Adrenal gland (tissue), 12 donors: ENCODE results near the gene KLK6. TPM values are rescaled to one million over a fixed set of nuclear protein-coding genes. Genes with fewer than 3 reads are reported as not detected.
"Not testable (repeated sequence)": the region's sequence is repeated elsewhere in the genome, so short reads cannot be mapped to it uniquely, and the experiment has no call there.

Experiments
- DNase-seq, 7 donors: peaks; one replicate each; pipeline ENCODE4 v3.0.0-alpha.2; 2019 to 2020
- H3K27ac ChIP-seq, 5 donors: fragments of 200-600 bp; sonication (generic) in 4 of 5; 1 replicate in 3 of 5; 2 replicates in 2 of 5; pipeline versions ENCODE4 v1.5.1 to v1.8.0; 2016 to 2020; ENCODE audit warnings: mild to moderate bottlenecking in 1 of 5
- H3K27me3 ChIP-seq: fragments of 200-600 bp; 2 replicates; pipeline ENCODE4 v1.8.0; 2021
- H3K36me3 ChIP-seq, 2 donors: fragments of 200-600 bp; replicated peaks in 1 of 2; 1 replicate in 1 of 2; 2 replicates in 1 of 2; pipeline versions ENCODE4 v1.5.1 to v1.8.0; 2018 to 2022
- H3K4me1 ChIP-seq, 2 donors: fragments of 200-600 bp; replicated peaks in 1 of 2; 1 replicate in 1 of 2; 2 replicates in 1 of 2; pipeline versions ENCODE4 v1.5.1 to v1.8.0; 2018 to 2021
- H3K4me3 ChIP-seq, 4 donors: fragments of 200-600 bp; sonication (generic) in 3 of 4; one replicate each; pipeline ENCODE4 v1.5.1; 2016 to 2018
- H3K9me3 ChIP-seq, 3 donors: fragments of 200-600 bp; sonication (generic) in 1 of 3; replicated peaks in 1 of 3; 1 replicate in 2 of 3; 2 replicates in 1 of 3; pipeline versions ENCODE4 v1.5.1 to v1.8.0; 2016 to 2021
- POLR2A ChIP-seq, 2 donors: fragments of 450-650 bp; IDR thresholded peaks; one replicate each; pipeline ENCODE4 v1.6.1; 2017; ENCODE audit warnings: antibody characterized with exemption in 2 of 2, mild to moderate bottlenecking in 2 of 2, moderate library complexity in 1 of 2
- WGBS, 4 donors: extraction: QIAGEN DNeasy Blood & Tissue Kit in 2 of 4; methylation state at CpG; one replicate each; pipeline versions ENCODE4 v1.1.5 to v1.1.7; 2013 to 2017; 5-methylcytosine and 5-hydroxymethylcytosine counted together
- intact Hi-C, 2 donors: fragments of 100-400 bp; cut with DNase I; formaldehyde crosslinking; loops; one replicate each; pipeline versions ENCODE4 v1.14.1 to v1.15.0; 2022 to 2023
- polyA plus RNA-seq, 3 donors: library from polyadenylated mRNA; stranded (reverse); fragments of 200-250 nt in 2 of 3; fragments of 350-450 nt in 1 of 3; fragmentation: Illumina TruSeq in 1 of 3; extraction: RNeasy Lipid Tissue Mini Kit (QIAGEN cat#74804) in 1 of 3; gene quantifications; one replicate each; pipeline ENCODE4 v1.2.3, GENCODE V29; 2013 to 2014
- total RNA-seq, 9 donors: library from RNA; depleted of rRNA in 4 of 9; stranded (reverse); fragments of >200 nt in 4 of 9; fragments of 120-200 nt in 1 of 9; fragmentation: NEBNext Ultra II Directional in 1 of 9; extraction: Animal tissue kit (Norgen Biotek cat#: 25700) in 1 of 9; gene quantifications; one replicate each; pipeline versions ENCODE4 v1.1.0 to v1.2.4, GENCODE V29; 2013 to 2023
- TF ChIP-seq, protein P1 (sequence below), 6 experiments: fragments of 450-650 bp in 4 of 6; fragments of 200-600 bp in 2 of 6; sonication (generic) in 1 of 6; IDR thresholded peaks; 1 replicate in 5 of 6; 2 replicates in 1 of 6; pipeline versions ENCODE4 v1.5.1 to v1.8.0; 2016 to 2021; ENCODE audit warnings: antibody characterized with exemption in 6 of 6, mild to moderate bottlenecking in 2 of 6, moderate library complexity in 1 of 6
- donor health status: healthy with polysubstance abuse.
- donor health status: Bipolar disorder and iron deficiency.
- donor health status: DM: yes; HTN: yes; CAD: no.
- donor health status: DM: no; HTN: no; CAD: no.
- donor health status: DM: no; HTN: no; CAD: no.
- donor health status: DM: yes; HTN: yes; CAD: no.

KLK6 gene
- total and polyA plus RNA-seq, 12 donors: not detected

DNA sequence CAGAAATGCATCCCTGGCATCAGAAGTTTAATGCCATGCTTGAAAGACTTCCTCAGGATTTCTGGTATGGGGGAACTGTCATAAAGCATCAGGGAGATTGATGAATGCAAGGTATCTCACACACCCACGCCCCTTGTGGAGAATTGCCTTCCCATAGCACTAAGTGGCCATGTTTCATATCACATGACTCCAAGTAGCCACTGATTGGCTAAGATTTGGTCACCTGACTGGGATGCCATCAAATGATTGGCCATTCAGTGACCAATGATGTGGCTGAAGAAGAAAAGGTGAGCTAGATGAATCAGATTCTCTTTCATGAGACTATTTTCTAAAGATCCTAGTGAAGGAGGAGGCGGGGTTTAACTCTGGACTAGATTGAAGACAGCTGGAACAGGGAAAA lies 24.7 kb upstream of the KLK6 start:
- H3K27ac ChIP-seq: no peak overlapping the region
- no peaks in the 10 kb centered on the region for H3K27me3 ChIP-seq
- WGBS, 4 donors: 72 to 85% (median 75%) methylated on average over 2 of the region's 2 CpGs
- H3K4me1 ChIP-seq: no peaks in the 10 kb centered on the region
- intact Hi-C loops: no loop called here
- H3K4me3 ChIP-seq: no peak overlapping the region
- no peaks in the 10 kb centered on the region for H3K9me3 ChIP-seq
- no peak for DNase-seq
- TF ChIP-seq, protein P1, sequence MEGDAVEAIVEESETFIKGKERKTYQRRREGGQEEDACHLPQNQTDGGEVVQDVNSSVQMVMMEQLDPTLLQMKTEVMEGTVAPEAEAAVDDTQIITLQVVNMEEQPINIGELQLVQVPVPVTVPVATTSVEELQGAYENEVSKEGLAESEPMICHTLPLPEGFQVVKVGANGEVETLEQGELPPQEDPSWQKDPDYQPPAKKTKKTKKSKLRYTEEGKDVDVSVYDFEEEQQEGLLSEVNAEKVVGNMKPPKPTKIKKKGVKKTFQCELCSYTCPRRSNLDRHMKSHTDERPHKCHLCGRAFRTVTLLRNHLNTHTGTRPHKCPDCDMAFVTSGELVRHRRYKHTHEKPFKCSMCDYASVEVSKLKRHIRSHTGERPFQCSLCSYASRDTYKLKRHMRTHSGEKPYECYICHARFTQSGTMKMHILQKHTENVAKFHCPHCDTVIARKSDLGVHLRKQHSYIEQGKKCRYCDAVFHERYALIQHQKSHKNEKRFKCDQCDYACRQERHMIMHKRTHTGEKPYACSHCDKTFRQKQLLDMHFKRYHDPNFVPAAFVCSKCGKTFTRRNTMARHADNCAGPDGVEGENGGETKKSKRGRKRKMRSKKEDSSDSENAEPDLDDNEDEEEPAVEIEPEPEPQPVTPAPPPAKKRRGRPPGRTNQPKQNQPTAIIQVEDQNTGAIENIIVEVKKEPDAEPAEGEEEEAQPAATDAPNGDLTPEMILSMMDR (IDR thresholded peaks at IDR 0.05): no peak
- no peak for TF ChIP-seq POLR2A (IDR thresholded peaks at IDR 0.05)
- H3K36me3 ChIP-seq: no peaks in the 10 kb centered on the region

DNA sequence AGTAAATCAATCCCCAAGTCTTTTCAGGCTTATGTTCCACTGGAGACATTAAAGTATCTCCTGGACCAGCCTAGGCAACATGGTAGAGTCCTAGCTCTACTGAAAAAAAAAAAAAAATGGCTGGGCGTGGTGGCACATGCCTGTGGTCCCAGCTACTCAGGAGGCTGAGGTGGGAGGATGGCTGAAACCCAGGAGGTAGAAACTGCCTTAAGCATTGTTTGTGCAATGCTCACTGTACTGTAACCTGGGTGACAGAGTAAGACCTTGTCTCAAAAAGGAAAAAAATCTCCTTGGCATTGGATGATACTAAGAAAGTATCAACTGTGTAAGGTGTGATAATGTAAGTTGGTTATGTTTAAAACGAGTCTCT lies 23.3 kb upstream of the KLK6 start:
- H3K27ac ChIP-seq: no peak overlapping the region
- no peak overlapping the region for H3K4me3 ChIP-seq
- no peaks in the 10 kb centered on the region for H3K36me3 ChIP-seq
- WGBS, 4 donors: 55 to 65% (median 60%) methylated on average over 2 of the region's 2 CpGs
- intact Hi-C loops: no loop called here
- TF ChIP-seq, protein P1 (IDR thresholded peaks at IDR 0.05): no peak
- no peak for TF ChIP-seq POLR2A (IDR thresholded peaks at IDR 0.05)
- DNase-seq: no peak
- H3K4me1 ChIP-seq: no peaks in the 10 kb centered on the region
- H3K27me3 ChIP-seq: no peaks in the 10 kb centered on the region
- H3K9me3 ChIP-seq: no peaks in the 10 kb centered on the region

DNA sequence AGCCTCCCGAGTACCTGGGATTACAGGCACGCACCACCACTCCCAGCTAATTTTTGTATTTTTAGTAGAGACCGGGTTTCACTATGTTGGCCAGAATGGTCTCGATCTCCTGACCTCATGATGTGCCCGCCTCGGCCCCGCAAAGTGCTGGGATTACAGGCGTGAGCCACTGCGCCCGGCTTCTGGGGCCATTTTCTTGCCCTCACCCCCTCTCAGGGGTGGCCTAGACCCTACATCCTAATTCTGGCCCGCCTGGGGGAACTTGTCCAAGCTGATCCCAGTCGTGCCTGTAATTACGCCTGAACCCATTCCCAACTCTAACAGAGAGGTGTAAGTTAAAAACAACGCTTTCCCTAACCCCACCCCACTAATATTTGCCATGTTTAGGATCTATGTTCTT lies 15.0 kb upstream of the KLK6 start:
- DNase-seq, H3K36me3 ChIP-seq, H3K4me1 ChIP-seq, H3K27ac ChIP-seq, H3K9me3 ChIP-seq, H3K4me3 ChIP-seq, H3K27me3 ChIP-seq, intact Hi-C loops: not testable (repeated sequence)
- WGBS, 4 donors: 82 to 83% (median 82%) methylated on average over 14 of the region's 14 CpGs

DNA sequence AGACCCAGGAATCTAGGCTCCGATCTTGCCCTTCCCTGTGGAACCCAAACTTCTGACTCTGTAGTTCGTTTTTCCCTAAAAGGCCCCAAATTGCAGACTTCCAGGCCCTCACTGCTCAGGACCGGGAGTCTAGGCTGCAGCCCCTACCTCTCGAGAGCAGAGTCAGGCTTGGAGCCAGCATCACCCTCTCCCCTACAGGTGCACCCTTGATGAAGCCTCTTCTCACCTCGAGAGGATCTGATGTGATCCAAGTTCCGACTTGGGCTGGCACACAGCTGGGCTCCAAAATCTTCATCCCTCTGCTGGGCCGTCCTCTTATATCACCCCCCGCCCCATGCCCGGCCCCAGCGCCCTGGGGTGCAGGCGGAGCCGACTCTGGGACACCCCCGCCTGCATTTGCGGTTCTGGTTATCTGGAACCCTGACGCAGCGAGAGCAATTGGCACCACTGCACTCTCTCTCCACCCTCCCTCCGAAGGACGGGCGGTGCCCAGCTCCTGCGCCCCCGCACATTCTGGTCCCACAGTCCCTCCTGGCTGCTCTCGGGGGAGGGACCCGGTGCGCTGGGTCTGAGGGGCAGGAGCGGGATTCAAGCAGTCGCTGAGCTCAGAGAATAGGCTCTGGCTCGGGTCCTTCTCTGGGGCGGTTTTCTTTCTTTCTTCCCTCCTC lies 14.4 kb upstream of the KLK6 start, which contains the start of gene KLK7:
Gene KLK7, minus strand, starts transcription at position 293 of the 668 bp plus-strand sequence. CDS start 1,518 bp downstream, outside the sequence.
- Histone ChIP-seq H3K4me3 (no peak within 1 kb of the TSS), H3K27me3 (no peaks in the 10 kb centered on the region), H3K4me1 (no peaks in the 10 kb centered on the region), H3K36me3 (no peaks in the 10 kb centered on the region), H3K9me3 (no peaks in the 10 kb centered on the region), H3K27ac (no peak within 1 kb of the TSS)
- DNase-seq: no peak
- intact Hi-C loops: no loop called here
- 14 to 36% (median 27%) methylated on average over 9 to 28 of the region's 28 CpGs for WGBS, 4 donors
- no peak for TF ChIP-seq POLR2A (IDR thresholded peaks at IDR 0.05)
- TF ChIP-seq, protein P1 (IDR thresholded peaks at IDR 0.05): no peak

DNA sequence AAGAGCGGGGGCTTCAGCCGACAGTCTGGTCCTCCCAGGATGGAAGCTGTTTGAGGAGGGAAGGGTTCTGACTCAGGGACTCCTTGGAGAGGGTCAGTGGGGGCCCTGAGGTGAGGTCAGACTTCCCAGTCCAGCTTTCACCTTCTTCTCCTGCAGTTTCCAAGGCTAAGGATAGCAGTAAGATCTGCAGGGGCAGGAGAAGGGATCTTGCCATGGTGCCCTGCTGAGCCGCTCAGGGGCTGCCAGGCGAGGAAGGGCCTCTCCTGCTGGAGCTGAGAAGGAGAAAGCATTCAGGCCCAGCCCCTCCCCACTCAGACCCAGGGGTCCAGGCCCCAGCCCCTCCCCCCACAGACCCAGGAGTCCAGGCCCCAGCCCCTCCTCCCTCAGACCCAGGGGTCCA lies 12.8 kb upstream of the KLK6 start:
- intact Hi-C loops: no loop called here
- H3K27me3 ChIP-seq: peaks cover under 1% of the 10 kb centered on the region
- H3K4me3 ChIP-seq: no peak overlapping the region
- no peaks in the 10 kb centered on the region for H3K36me3 ChIP-seq
- TF ChIP-seq, protein P1 (IDR thresholded peaks at IDR 0.05): no peak
- TF ChIP-seq POLR2A (IDR thresholded peaks at IDR 0.05): no peak
- no peaks in the 10 kb centered on the region for H3K9me3 ChIP-seq
- H3K27ac ChIP-seq: no peak overlapping the region
- DNase-seq: no peak
- WGBS, 4 donors: 70 to 86% (median 81%) methylated on average over 2 to 4 of the region's 4 CpGs
- no peaks in the 10 kb centered on the region for H3K4me1 ChIP-seq
